B cell (primary cell): ENCODE results near the gene RGS11. TPM values are rescaled to one million over a fixed set of nuclear protein-coding genes. Genes with fewer than 3 reads are reported as not detected.

Source experiments
- ATAC-seq: fragments of 200-7000 bp; cut with Tn5 transposase; one replicate; pipeline ENCODE4 v1.10.0; 2021; ENCODE audit warnings: low read depth, mild to moderate bottlenecking, moderate number of reproducible peaks, moderate library complexity
- CTCF ChIA-PET: fragments of 350-600 bp; sonication (Branson Sonifier 250); formaldehyde crosslinking; loops from one replicate; lab custom pipeline; 2021; ENCODE audit warnings: antibody characterized with exemption, inconsistent platforms; lab: Charles Lee
- POLR2A ChIA-PET: fragments of 350-600 bp; sonication (Branson Sonifier 250); formaldehyde crosslinking; loops from one replicate; lab custom pipeline; 2021; ENCODE audit warnings: antibody characterized with exemption; lab: Charles Lee
- DNase-seq: peaks from one replicate; pipeline ENCODE4 v3.0.0; 2013
- H2AFZ ChIP-seq: 2 replicates; pipeline ENCODE4 v1.6.1; 2012; ENCODE audit warnings: mild to moderate bottlenecking, low read depth, low read length; ENCODE audit not compliant: insufficient read depth, poor library complexity, severe bottlenecking
- H3K27ac ChIP-seq, 2 donors: 1 replicate in 1 of 2; 2 replicates in 1 of 2; pipeline ENCODE4 v1.5.1; 2012 to 2013; ENCODE audit warnings: low read length in 2 of 2, mild to moderate bottlenecking in 2 of 2, moderate library complexity in 1 of 2
- H3K27me3 ChIP-seq, 4 experiments: fragments of 200-600 bp in 1 of 4; sonication (generic) in 1 of 4; replicated peaks in 1 of 4; 1 replicate in 2 of 4; 2 replicates in 2 of 4; pipeline versions ENCODE4 v1.6.1 to v1.7.0; 2013 to 2016; ENCODE audit warnings: low read length in 3 of 4, mild to moderate bottlenecking in 2 of 4, mixed read lengths in 1 of 4, moderate library complexity in 1 of 4; ENCODE audit not compliant: insufficient read depth in 4 of 4, control insufficient read depth in 3 of 4; ENCODE audit errors: control extremely low read depth in 1 of 4
- H3K36me3 ChIP-seq, 2 experiments: replicated peaks in 1 of 2; 1 replicate in 1 of 2; 2 replicates in 1 of 2; pipeline versions ENCODE4 v1.6.1 to v1.7.1; 2013; ENCODE audit warnings: low read length in 1 of 2; ENCODE audit not compliant: insufficient read depth in 2 of 2, control insufficient read depth in 1 of 2; ENCODE audit errors: control extremely low read depth in 1 of 2, extremely low read depth in 1 of 2
- H3K4me1 ChIP-seq, 2 donors: fragments of 200-600 bp in 1 of 2; sonication (generic) in 1 of 2; 1 replicate in 1 of 2; 2 replicates in 1 of 2; pipeline versions ENCODE4 v1.5.1 to v1.6.1; 2013 to 2017; ENCODE audit warnings: low read length in 2 of 2; ENCODE audit not compliant: control insufficient read depth in 2 of 2, insufficient read depth in 2 of 2
- H3K4me2 ChIP-seq: replicated peaks from 2 replicates; pipeline ENCODE3; 2012; ENCODE audit warnings: mild to moderate bottlenecking, low read depth, low read length; ENCODE audit not compliant: poor library complexity, severe bottlenecking
- H3K4me3 ChIP-seq, 5 experiments: fragments of 200-600 bp in 1 of 5; sonication (generic) in 1 of 5; 1 replicate in 3 of 5; 2 replicates in 2 of 5; pipeline versions ENCODE4 v1.5.1 to v1.7.0; 2011 to 2016; ENCODE audit warnings: low read length in 4 of 5, mild to moderate bottlenecking in 4 of 5, low read depth in 2 of 5, control low read depth in 1 of 5, moderate library complexity in 1 of 5; ENCODE audit not compliant: insufficient read depth in 1 of 5; ENCODE audit errors: control extremely low read depth in 1 of 5, extremely low read depth in 1 of 5
- H3K79me2 ChIP-seq: fragments of 200-600 bp; sonication (generic); one replicate; pipeline ENCODE4 v1.6.0; 2016; ENCODE audit warnings: low read length; ENCODE audit not compliant: control insufficient read depth, insufficient read depth
- H3K9ac ChIP-seq: fragments of 200-600 bp; sonication (generic); 2 replicates; pipeline ENCODE4 v1.6.1; 2017; ENCODE audit warnings: mild to moderate bottlenecking, low read length, moderate library complexity
- H3K9me3 ChIP-seq, 3 donors: one replicate each; pipeline versions ENCODE4 v1.6.1 to v1.7.1; 2013; ENCODE audit warnings: low read length in 2 of 3; ENCODE audit not compliant: control insufficient read depth in 2 of 3, insufficient read depth in 1 of 3; ENCODE audit errors: control extremely low read depth in 1 of 3
- H4K20me1 ChIP-seq: 2 replicates; pipeline ENCODE4 v1.6.0; 2012; ENCODE audit warnings: mild to moderate bottlenecking, low read length; ENCODE audit not compliant: insufficient read depth, control insufficient read depth, poor library complexity, severe bottlenecking
- H3K27ac Mint-ChIP-seq: one replicate; pipeline ENCODE4 v1.8.0; 2021; ENCODE audit warnings: mixed read lengths
- H3K27me3 Mint-ChIP-seq: one replicate; pipeline ENCODE4 v1.8.0; 2021; ENCODE audit warnings: mixed read lengths
- H3K4me1 Mint-ChIP-seq: one replicate; pipeline ENCODE4 v1.8.0; 2021; ENCODE audit warnings: mixed read lengths
- H3K4me3 Mint-ChIP-seq: one replicate; pipeline ENCODE4 v1.8.0; 2021; ENCODE audit warnings: mixed read lengths
- H3K9me3 Mint-ChIP-seq: one replicate; pipeline ENCODE4 v1.8.0; 2022; ENCODE audit warnings: mixed read lengths; ENCODE audit not compliant: insufficient read depth
- EZH2 ChIP-seq: IDR thresholded peaks from 2 replicates; pipeline ENCODE4 v1.6.1; 2012; ENCODE audit warnings: borderline replicate concordance, low read depth, mild to moderate bottlenecking, moderate library complexity, low read length; ENCODE audit not compliant: insufficient read depth, poor library complexity, severe bottlenecking
- WGBS: methylation state at CpG from one replicate; pipeline ENCODE4 v1.1.5; 2013; ENCODE audit warnings: missing lambda C conversion rate; ENCODE audit not compliant: insufficient coverage; 5-methylcytosine and 5-hydroxymethylcytosine counted together
- intact Hi-C: fragments of 100-400 bp; cut with micrococcal nuclease; formaldehyde crosslinking; loops from one replicate; pipeline ENCODE4 v1.10.0; 2022
- polyA plus RNA-seq: library from polyadenylated mRNA; depleted of rRNA; stranded (reverse); fragments of >200 nt; gene quantifications from 2 replicates; pipeline ENCODE4 v1.2.3, GENCODE V29; 2012
- total RNA-seq, 2 donors: library from RNA; stranded (reverse); fragments of 120-200 nt in 1 of 2; gene quantifications; 1 replicate in 1 of 2; 2 replicates in 1 of 2; pipeline versions ENCODE4 v1.2.3 to v1.2.4, GENCODE V29; 2013 to 2022
- TF ChIP-seq, protein P1 (sequence below): fragments of 200-600 bp; IDR thresholded peaks from one replicate; pipeline ENCODE4 v1.8.0; 2022; ENCODE audit warnings: antibody characterized with exemption, mild to moderate bottlenecking

The RGS11 gene
- total and polyA plus RNA-seq, 2 donors (not counting 1 experiment from before 2014, with no cell fraction given) = 0.39 TPM; not detected in 1

DNA sequence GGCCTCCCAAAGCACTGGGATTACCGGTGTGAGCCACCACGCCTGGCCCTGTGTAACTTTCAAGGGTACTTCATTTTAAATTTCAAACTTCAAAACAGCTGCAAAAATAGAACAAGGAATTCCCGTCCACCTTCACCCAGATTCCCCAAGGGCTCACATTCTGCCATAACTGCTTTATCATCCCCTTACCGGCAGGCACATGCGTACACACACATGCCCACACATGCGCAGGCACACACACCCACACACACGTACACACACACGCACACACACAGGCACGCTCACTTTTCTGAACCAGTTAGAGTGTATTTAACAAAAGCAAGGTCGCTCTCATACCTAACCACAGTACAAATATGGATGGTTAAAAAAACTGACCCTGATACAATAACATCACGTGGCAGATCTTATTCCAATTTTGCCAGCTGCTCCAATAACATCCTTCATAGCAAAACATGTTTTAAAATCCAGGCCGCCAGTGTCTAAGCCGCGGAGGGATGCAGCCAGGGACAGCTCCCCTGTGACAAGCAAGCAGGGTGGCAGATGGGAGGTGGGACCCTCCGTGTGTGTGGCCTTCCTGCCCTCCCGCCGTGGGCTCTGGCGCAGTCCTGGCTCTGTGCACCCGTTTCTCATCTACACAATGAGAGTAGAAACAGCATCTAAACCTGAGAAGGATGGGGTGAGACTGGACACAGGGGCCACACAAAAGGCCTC is 30.3 kb upstream of the RGS11 start:
- Histone ChIP-seq H3K4me1 (no peaks in the 10 kb centered on the region), H3K27ac (no peak overlapping the region), H3K79me2 (peaks cover 26% of the 10 kb centered on the region), H2AFZ (no peak overlapping the region), H3K9ac (no peak overlapping the region), H3K9me3 (no peaks in the 10 kb centered on the region), H3K36me3 (peaks cover 0 to 34% of the 10 kb centered on the region in 2 experiments), H3K27me3 (no peaks in the 10 kb centered on the region), H3K4me2 (no peak overlapping the region), H4K20me1 (peaks cover 22% of the 10 kb centered on the region), H3K4me3 (no peak overlapping the region)
- H3K4me1 Mint-ChIP-seq = peaks cover 2% of the 10 kb centered on the region
- CTCF ChIA-PET = no interaction called here
- WGBS = 95% methylated on average over 13 of the region's 19 CpGs
- TF ChIP-seq, protein P1, sequence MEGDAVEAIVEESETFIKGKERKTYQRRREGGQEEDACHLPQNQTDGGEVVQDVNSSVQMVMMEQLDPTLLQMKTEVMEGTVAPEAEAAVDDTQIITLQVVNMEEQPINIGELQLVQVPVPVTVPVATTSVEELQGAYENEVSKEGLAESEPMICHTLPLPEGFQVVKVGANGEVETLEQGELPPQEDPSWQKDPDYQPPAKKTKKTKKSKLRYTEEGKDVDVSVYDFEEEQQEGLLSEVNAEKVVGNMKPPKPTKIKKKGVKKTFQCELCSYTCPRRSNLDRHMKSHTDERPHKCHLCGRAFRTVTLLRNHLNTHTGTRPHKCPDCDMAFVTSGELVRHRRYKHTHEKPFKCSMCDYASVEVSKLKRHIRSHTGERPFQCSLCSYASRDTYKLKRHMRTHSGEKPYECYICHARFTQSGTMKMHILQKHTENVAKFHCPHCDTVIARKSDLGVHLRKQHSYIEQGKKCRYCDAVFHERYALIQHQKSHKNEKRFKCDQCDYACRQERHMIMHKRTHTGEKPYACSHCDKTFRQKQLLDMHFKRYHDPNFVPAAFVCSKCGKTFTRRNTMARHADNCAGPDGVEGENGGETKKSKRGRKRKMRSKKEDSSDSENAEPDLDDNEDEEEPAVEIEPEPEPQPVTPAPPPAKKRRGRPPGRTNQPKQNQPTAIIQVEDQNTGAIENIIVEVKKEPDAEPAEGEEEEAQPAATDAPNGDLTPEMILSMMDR = no peak
- no peak for TF ChIP-seq EZH2
- H3K27me3 Mint-ChIP-seq = no peaks in the 10 kb centered on the region
- POLR2A ChIA-PET = no interaction called here
- H3K4me3 Mint-ChIP-seq = no peak overlapping the region
- no peaks in the 10 kb centered on the region for H3K9me3 Mint-ChIP-seq
- intact Hi-C loops = no loop called here
- ATAC-seq = no peak
- no peak for DNase-seq
- no peak overlapping the region for H3K27ac Mint-ChIP-seq

DNA sequence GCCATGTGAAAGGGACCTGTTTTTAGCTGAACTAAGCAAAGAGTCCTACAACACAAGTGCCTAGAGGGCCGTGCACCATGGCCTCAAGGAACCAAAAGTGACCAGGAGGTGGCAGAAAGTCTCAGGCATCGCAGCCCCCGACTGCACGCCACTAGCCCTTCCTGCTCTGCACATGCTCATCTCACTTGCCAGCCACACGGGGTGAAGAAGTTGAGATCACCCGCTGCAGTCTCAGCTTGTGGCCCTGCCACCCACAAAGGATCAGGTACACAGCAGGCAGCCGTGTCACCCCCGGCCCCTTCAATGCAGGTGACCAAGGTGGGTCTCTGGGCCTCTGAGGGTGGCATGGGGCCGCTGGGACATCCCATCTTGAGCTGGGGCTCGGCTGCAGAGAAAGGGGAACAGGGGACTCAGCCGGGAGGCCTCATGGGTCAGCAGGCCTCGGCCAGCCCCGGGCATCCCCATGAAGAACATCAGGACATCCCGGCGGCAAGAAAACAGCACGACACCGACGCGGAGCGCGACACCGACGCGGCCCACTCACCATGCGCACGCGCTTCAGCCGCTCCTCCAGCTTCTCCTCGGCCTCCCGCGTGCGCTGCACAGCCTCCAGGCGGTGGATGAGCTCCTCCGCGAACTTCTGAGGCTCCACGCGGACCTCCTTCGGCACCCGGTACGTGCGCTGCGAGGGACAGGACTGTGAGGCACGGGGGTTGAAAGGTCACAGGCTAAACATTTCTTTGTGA is 28.2 kb upstream of the RGS11 start:
- Histone ChIP-seq H3K4me3 (no peak overlapping the region), H3K79me2 (peaks cover 18% of the 10 kb centered on the region), H2AFZ (no peak overlapping the region), H3K36me3 (peaks cover 0 to 30% of the 10 kb centered on the region in 2 experiments), H3K4me2 (no peak overlapping the region), H3K27me3 (no peaks in the 10 kb centered on the region), H3K4me1 (no peaks in the 10 kb centered on the region), H4K20me1 (peaks cover 20% of the 10 kb centered on the region), H3K9me3 (no peaks in the 10 kb centered on the region), H3K9ac (no peak overlapping the region), H3K27ac (no peak overlapping the region)
- POLR2A ChIA-PET = no interaction called here
- CTCF ChIA-PET = interaction anchor here (0.8 to 1.0 kb wide), 2 partner anchors 98 to 197 kb away, joined by 3 to 4 read pairs; partner anchors contain the start of gene DECR2
- Mint-ChIP-seq H3K4me1 (no peaks in the 10 kb centered on the region), H3K27ac (no peak overlapping the region), H3K9me3 (no peaks in the 10 kb centered on the region), H3K4me3 (no peak overlapping the region), H3K27me3 (no peaks in the 10 kb centered on the region)
- WGBS = 93% methylated on average over 43 of the region's 43 CpGs
- peak; percentile 35 for DNase-seq
- ATAC-seq = no peak
- TF ChIP-seq, protein P1 = no peak
- no peak for TF ChIP-seq EZH2
- intact Hi-C loops = no loop called here
